ENCODE measurements around the gene PPP1CA.

DNA sequence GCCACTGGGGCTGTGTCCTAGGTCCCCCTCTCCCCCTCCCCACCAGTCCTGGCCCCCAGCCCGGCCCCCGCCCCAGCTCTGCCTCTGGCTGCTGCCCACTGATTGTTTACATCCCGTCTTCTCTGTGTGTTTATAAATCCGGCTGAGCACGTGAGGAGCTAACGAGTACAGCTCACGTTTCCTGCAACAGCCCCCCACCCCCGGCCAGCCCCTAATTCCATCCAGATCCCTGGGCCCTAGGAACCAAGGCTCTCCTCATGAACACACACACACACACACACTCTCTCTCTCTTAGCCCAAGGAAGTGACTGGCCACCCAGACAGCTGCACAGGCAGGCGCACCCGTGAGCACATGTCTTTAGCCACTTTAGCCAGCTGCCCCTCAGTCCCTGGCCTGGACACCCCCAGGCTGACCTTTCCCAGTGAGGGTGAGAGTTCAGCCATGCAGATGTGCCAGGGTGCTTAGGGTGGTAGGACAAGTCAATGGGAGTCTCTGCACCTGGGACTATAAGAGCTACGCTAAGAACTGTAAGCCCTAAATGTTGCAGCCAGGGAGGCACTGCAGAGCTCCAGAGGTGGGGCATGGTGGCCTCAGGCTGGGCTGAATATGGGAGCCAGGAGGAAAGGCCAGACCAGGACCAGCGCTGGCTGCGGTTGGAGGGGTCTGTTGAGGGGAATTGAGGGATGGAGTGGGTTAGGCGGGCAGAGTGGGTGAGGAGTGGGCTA lies 31.1 kb downstream of the PPP1CA start:
- TF ChIP-seq, protein P1, sequence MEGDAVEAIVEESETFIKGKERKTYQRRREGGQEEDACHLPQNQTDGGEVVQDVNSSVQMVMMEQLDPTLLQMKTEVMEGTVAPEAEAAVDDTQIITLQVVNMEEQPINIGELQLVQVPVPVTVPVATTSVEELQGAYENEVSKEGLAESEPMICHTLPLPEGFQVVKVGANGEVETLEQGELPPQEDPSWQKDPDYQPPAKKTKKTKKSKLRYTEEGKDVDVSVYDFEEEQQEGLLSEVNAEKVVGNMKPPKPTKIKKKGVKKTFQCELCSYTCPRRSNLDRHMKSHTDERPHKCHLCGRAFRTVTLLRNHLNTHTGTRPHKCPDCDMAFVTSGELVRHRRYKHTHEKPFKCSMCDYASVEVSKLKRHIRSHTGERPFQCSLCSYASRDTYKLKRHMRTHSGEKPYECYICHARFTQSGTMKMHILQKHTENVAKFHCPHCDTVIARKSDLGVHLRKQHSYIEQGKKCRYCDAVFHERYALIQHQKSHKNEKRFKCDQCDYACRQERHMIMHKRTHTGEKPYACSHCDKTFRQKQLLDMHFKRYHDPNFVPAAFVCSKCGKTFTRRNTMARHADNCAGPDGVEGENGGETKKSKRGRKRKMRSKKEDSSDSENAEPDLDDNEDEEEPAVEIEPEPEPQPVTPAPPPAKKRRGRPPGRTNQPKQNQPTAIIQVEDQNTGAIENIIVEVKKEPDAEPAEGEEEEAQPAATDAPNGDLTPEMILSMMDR (IDR thresholded peaks at IDR 0.05; ENCODE audit: low read depth, low read length, missing input control), result no peak
- no peak for TF ChIP-seq TAF1 (conservative IDR thresholded peaks at IDR 0.05)

Measured in liver (tissue), 3 donors.